Measurements from ENCODE around the gene PDE3A. TPM values are rescaled to one million over a fixed set of nuclear protein-coding genes. Genes with fewer than 3 reads are reported as not detected.

The PDE3A gene
- total and polyA plus RNA-seq, 2 experiments from 2014 or later, result 11.1 to 61.6 TPM

DNA sequence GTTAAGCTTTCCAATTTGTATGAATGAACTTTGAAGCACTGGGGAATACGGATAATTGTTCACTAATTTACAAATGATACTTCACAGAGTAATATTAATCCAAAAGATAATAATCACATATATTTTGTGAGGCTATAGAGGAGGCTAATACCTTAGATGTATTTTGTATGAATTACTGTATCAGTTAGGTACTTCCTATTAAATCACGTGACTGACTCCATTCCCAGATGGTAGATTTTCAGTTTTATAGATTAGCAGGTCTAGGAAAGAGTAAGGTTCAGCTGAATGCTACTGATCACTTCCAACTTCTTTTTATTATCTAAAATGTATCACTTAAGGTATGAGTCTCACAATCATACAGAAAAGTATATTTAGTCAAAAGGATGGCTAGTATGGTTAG, 133.6 kb downstream of the PDE3A start:
- Histone ChIP-seq H3K27ac (no peak overlapping the region), H3K9me3 (ENCODE audit: low read depth) (no peaks in the 10 kb centered on the region), H3K27me3 (no peaks in the 10 kb centered on the region), H3K4me2 (no peak overlapping the region), H3K79me2 (peaks cover 18% of the 10 kb centered on the region), H3K4me1 (ENCODE audit: insufficient read depth) (no peaks in the 10 kb centered on the region), H4K20me1 (ENCODE audit: insufficient read depth, poor library complexity, severe bottlenecking) (no peaks in the 10 kb centered on the region), H3K36me3 (replicated peaks; ENCODE audit: insufficient read depth, low read depth) (no peaks in the 10 kb centered on the region), H3K9me2 (replicated peaks; ENCODE audit: insufficient read depth) (no peaks in the 10 kb centered on the region), H3K4me3 (no peak overlapping the region), H2AFZ (no peak overlapping the region)
- TF ChIP-seq CTCF (IDR thresholded peaks at IDR 0.05; ENCODE audit: poor library complexity), result no peak
- TF ChIP-seq EZH2phosphoT487 (IDR thresholded peaks at IDR 0.05; ENCODE audit: low read depth, severe bottlenecking, unreplicated experiment), result no peak
- no peak for TF ChIP-seq EZH2 (IDR thresholded peaks at IDR 0.05; ENCODE audit: borderline replicate concordance)
- WGBS (ENCODE audit: low lambda C conversion rate, missing lambda C conversion rate), result 83% methylated on average over 2 of the region's 2 CpGs
- DNase-seq (ENCODE audit: low spot score), result no peak

DNA sequence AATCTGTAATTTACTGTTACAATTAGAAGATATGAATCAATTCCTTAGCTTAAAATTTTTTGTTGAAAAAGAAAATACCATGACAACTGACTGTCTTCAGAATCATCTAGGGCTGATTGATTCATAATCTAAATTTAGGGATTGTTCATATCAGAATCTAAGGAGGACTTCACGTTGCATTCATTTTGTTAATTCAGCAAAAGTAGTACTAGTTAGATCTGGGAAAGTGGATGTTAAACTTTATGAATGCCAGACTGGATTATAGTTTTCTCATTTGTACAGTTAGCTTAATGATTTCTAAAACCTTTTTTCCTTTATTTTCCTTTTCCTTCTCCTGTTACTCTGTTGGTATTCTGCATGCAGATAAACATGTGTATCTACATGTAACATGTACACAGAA, 135.5 kb downstream of the PDE3A start:
- Histone ChIP-seq H3K9me2 (replicated peaks; ENCODE audit: insufficient read depth) (no peaks in the 10 kb centered on the region), H3K27ac (no peak overlapping the region), H3K9me3 (ENCODE audit: low read depth) (no peaks in the 10 kb centered on the region), H2AFZ (no peak overlapping the region), H3K27me3 (no peaks in the 10 kb centered on the region), H3K4me2 (no peak overlapping the region), H3K79me2 (peaks cover 18% of the 10 kb centered on the region), H3K4me3 (no peak overlapping the region), H3K36me3 (replicated peaks; ENCODE audit: insufficient read depth, low read depth) (no peaks in the 10 kb centered on the region), H3K4me1 (ENCODE audit: insufficient read depth) (no peaks in the 10 kb centered on the region), H4K20me1 (ENCODE audit: insufficient read depth, poor library complexity, severe bottlenecking) (peaks cover 2% of the 10 kb centered on the region)
- DNase-seq (ENCODE audit: low spot score), result no peak
- no peak for TF ChIP-seq EZH2phosphoT487 (IDR thresholded peaks at IDR 0.05; ENCODE audit: low read depth, severe bottlenecking, unreplicated experiment)
- no peak for TF ChIP-seq EZH2 (IDR thresholded peaks at IDR 0.05; ENCODE audit: borderline replicate concordance)
- TF ChIP-seq CTCF (IDR thresholded peaks at IDR 0.05; ENCODE audit: poor library complexity), result no peak
- WGBS (ENCODE audit: low lambda C conversion rate, missing lambda C conversion rate), result 88% methylated on average over 1 of the region's 1 CpG

DNA sequence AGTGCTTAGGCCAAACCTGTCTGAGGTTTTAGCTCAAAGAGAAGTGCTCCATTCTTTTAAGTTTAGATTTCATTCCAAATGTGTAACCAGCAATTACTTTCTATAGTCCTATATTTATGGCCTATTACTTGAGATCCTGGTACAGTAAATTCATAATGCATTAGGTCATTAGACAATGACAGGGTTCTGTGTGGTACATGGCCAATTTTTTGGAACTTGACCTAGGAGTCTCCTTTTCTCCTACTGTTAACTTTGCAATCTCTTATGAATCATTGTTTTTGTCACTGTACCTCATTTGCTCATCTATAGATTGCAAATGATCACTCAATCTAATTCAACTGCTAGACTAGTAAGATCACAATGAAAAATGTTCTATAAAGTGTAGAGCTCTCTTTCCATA, 136.7 kb downstream of the PDE3A start:
- Histone ChIP-seq H3K9me2 (replicated peaks; ENCODE audit: insufficient read depth) (no peaks in the 10 kb centered on the region), H3K27ac (no peak overlapping the region), H3K27me3 (no peaks in the 10 kb centered on the region)

More for the DNA sequence above, 136.7 kb downstream of the PDE3A start:
- Histone ChIP-seq H3K36me3 (replicated peaks; ENCODE audit: insufficient read depth, low read depth) (no peaks in the 10 kb centered on the region), H4K20me1 (ENCODE audit: insufficient read depth, poor library complexity, severe bottlenecking) (peaks cover 4% of the 10 kb centered on the region), H3K4me3 (no peak overlapping the region), H2AFZ (no peak overlapping the region), H3K79me2 (peaks cover 18% of the 10 kb centered on the region), H3K4me1 (ENCODE audit: insufficient read depth) (no peaks in the 10 kb centered on the region), H3K4me2 (no peak overlapping the region), H3K9me3 (ENCODE audit: low read depth) (no peaks in the 10 kb centered on the region)
- DNase-seq (ENCODE audit: low spot score), result no peak
- TF ChIP-seq EZH2phosphoT487 (IDR thresholded peaks at IDR 0.05; ENCODE audit: low read depth, severe bottlenecking, unreplicated experiment), result no peak
- TF ChIP-seq EZH2 (IDR thresholded peaks at IDR 0.05; ENCODE audit: borderline replicate concordance), result no peak
- no peak for TF ChIP-seq CTCF (IDR thresholded peaks at IDR 0.05; ENCODE audit: poor library complexity)

Data from hepatocyte (in vitro differentiated cells).